Body of pancreas (tissue), 4 donors: ENCODE measurements around the gene MBD3. TPM values are rescaled to one million over a fixed set of nuclear protein-coding genes. Genes with fewer than 3 reads are reported as not detected.

Source experiments
- ATAC-seq: fragments of 150-250 bp; one replicate; pipeline ENCODE4 v1.9.1; 2016
- DNase-seq, 4 donors: peaks; one replicate each; pipeline ENCODE4 v3.0.0-alpha.2; 2019
- H3K27ac ChIP-seq, 4 donors: fragments of 200-600 bp; sonication (generic); 1 replicate in 3 of 4; 2 replicates in 1 of 4; pipeline versions ENCODE4 v1.5.1 to v1.6.1; 2016 to 2019; ENCODE audit warnings: mild to moderate bottlenecking in 1 of 4, mixed read lengths in 1 of 4, moderate library complexity in 1 of 4
- H3K27me3 ChIP-seq, 2 donors: fragments of 200-600 bp; sonication (generic); one replicate each; pipeline ENCODE4 v1.6.0; 2016; ENCODE audit warnings: mild to moderate bottlenecking in 1 of 2
- H3K36me3 ChIP-seq, 2 donors: fragments of 200-600 bp; sonication (generic); replicated peaks in 1 of 2; 2 replicates each; pipeline ENCODE4 v1.5.1; 2016; ENCODE audit warnings: low read depth in 2 of 2; ENCODE audit not compliant: insufficient read depth in 1 of 2
- H3K4me1 ChIP-seq: fragments of 200-600 bp; sonication (generic); one replicate; pipeline ENCODE4 v1.6.0; 2016
- H3K4me3 ChIP-seq, 2 donors: fragments of 200-600 bp; sonication (generic); 1 replicate in 1 of 2; 2 replicates in 1 of 2; pipeline ENCODE4 v1.5.1; 2016 to 2019
- H3K9me3 ChIP-seq, 3 donors: fragments of 200-600 bp; sonication (generic); 1 replicate in 2 of 3; 2 replicates in 1 of 3; pipeline ENCODE4 v1.5.1; 2016
- POLR2A ChIP-seq, 3 donors: fragments of 450-650 bp; IDR thresholded peaks; one replicate each; pipeline ENCODE4 v1.6.1; 2016; ENCODE audit warnings: antibody characterized with exemption in 3 of 3, mild to moderate bottlenecking in 2 of 3
- WGBS, 2 donors: methylation state at CpG; one replicate each; pipeline ENCODE4 v1.1.5; 2017; 5-methylcytosine and 5-hydroxymethylcytosine counted together
- intact Hi-C: fragments of 100-400 bp; cut with DNase I; formaldehyde crosslinking; loops from one replicate; pipeline ENCODE4 v1.15.1; 2023
- total RNA-seq, 2 donors: library from RNA; depleted of rRNA; stranded (reverse); fragments of >200 nt; gene quantifications; one replicate each; pipeline ENCODE4 v1.1.0, GENCODE V29; 2016
- TF ChIP-seq, protein P1 (sequence below), 7 experiments: fragments of 450-650 bp in 4 of 7; fragments of 200-600 bp in 3 of 7; sonication (generic) in 3 of 7; IDR thresholded peaks; one replicate each; pipeline ENCODE4 v1.5.1; 2016 to 2019; ENCODE audit warnings: antibody characterized with exemption in 7 of 7

The MBD3 gene
- total RNA-seq, 2 donors from 2014 or later, result 37.4 to 91.6 TPM

GRCh38 chr19:1612114-1613086 is 19.7 kb upstream of the MBD3 start:
- Histone ChIP-seq H3K9me3 (no peaks in the 10 kb centered on the region), H3K27ac (no peak overlapping the region), H3K4me3 (no peak overlapping the region), H3K27me3 (no peaks in the 10 kb centered on the region), H3K36me3 (peaks cover 7 to 21% of the 10 kb centered on the region in 2 donors), H3K4me1 (no peaks in the 10 kb centered on the region)
- ATAC-seq (no peak), DNase-seq (no peak)
- TF ChIP-seq, protein P1, sequence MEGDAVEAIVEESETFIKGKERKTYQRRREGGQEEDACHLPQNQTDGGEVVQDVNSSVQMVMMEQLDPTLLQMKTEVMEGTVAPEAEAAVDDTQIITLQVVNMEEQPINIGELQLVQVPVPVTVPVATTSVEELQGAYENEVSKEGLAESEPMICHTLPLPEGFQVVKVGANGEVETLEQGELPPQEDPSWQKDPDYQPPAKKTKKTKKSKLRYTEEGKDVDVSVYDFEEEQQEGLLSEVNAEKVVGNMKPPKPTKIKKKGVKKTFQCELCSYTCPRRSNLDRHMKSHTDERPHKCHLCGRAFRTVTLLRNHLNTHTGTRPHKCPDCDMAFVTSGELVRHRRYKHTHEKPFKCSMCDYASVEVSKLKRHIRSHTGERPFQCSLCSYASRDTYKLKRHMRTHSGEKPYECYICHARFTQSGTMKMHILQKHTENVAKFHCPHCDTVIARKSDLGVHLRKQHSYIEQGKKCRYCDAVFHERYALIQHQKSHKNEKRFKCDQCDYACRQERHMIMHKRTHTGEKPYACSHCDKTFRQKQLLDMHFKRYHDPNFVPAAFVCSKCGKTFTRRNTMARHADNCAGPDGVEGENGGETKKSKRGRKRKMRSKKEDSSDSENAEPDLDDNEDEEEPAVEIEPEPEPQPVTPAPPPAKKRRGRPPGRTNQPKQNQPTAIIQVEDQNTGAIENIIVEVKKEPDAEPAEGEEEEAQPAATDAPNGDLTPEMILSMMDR (IDR thresholded peaks at IDR 0.05), result no peak
- no peak for TF ChIP-seq POLR2A (IDR thresholded peaks at IDR 0.05)
- intact Hi-C loops, result no loop called here
- 92 to 93% methylated on average over 17 to 39 of the region's 39 CpGs for WGBS, 2 donors

DNA sequence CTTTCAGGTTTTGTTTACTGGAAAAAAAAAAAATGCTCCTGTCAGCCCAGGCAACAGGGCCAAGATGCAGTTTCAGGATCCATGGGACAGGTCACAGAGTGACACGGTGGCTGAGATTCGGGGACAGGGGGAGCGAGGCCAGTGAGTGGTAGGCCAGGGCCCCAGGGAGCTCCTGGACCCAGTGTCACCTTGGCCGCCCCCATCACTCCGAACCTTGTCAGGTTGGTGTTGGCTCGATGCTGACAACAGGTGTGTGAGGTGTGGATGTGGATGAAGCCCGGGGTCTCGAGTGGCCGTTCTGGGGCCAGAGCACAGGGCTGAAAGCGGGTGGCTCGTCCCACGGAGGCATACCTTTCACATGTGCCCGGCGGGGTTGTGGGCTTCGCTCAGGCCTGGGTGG is 18.7 kb upstream of the MBD3 start:
- Histone ChIP-seq H3K4me1 (peaks cover 3% of the 10 kb centered on the region), H3K9me3 (no peaks in the 10 kb centered on the region), H3K27ac (no peak overlapping the region), H3K36me3 (peaks cover 7 to 21% of the 10 kb centered on the region in 2 donors), H3K4me3 (no peak overlapping the region), H3K27me3 (no peaks in the 10 kb centered on the region)
- ATAC-seq, result no peak
- no peak for DNase-seq
- TF ChIP-seq, protein P1 (IDR thresholded peaks at IDR 0.05), result no peak
- TF ChIP-seq POLR2A (IDR thresholded peaks at IDR 0.05), result no peak
- intact Hi-C loops, result no loop called here
- 92 to 94% methylated on average over 7 to 15 of the region's 15 CpGs for WGBS, 2 donors

DNA sequence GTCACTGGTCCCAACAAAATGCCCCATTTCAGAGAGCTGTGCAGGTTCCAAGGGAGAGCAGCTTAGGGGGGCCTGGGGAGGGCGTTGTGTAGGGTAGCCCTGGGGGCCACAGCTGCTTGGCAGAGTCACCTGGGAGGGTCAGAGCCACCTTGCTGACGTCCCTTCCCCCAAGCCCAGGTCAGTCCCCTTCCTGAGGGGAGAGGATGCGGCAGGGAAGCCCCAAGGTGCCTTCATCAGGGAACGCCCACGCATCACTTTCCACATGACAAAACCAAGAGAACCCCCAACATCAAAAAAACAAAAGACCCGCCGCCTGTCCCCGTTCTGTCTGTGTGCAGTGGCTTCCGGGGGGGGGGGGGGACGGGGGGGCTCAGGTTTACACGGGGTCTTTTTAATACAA is 17.9 kb upstream of the MBD3 start:
- DNase-seq, result no peak
- 81 to 83% methylated on average over 9 to 11 of the region's 11 CpGs for WGBS, 2 donors
- Histone ChIP-seq H3K9me3 (no peaks in the 10 kb centered on the region), H3K4me3 (no peak overlapping the region), H3K4me1 (peaks cover 8% of the 10 kb centered on the region), H3K36me3 (peaks cover 7 to 19% of the 10 kb centered on the region in 2 donors), H3K27ac (no peak overlapping the region), H3K27me3 (no peaks in the 10 kb centered on the region)
- TF ChIP-seq, protein P1 (IDR thresholded peaks at IDR 0.05), result no peak
- no peak for TF ChIP-seq POLR2A (IDR thresholded peaks at IDR 0.05)
- intact Hi-C loops, result no loop called here
- no peak for ATAC-seq

DNA sequence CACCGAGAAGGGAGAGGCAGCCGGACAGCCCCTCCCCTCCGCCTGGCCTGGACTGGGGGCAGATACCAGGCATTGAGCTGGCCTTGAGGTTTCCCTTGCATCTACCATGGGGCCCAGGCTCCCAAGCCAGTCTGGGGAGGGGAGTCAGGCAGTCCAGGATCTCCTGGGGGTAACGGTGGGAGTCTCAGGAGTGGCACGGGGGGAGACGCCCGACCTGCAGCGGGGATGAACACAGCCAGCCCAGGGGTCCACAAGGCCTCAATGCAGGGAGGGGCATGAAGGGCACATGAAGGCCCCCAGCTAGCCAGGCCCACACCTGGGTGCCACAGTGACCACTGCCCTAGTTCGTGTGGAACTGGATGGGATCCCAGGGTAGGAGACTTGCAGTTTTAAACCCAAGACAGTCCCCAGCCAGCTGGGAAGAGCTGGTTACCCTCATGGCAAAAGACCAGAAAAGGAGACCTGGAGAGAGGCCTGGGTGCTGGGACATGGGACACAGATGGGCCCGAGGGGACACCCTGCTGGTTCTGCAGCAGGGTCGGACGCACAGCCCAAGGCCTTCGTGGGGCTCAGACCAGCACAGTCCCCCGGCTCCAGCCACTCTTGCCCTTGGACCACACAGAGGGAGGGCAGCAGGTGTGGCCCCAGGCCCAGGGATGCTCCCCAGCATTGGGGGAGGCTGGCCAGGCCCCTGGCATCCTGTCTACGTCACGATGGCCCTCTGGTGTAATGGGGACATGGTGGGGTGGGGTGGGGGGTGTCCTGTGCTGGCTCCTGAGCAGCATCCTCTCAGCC is 17.2 kb upstream of the MBD3 start:
- no peak overlapping the region for H3K27ac ChIP-seq
- no peak for DNase-seq
- WGBS, 2 donors, result 88% methylated on average over 5 to 11 of the region's 16 CpGs
- peaks cover 8% of the 10 kb centered on the region for H3K4me1 ChIP-seq
- H3K36me3 ChIP-seq, result peaks cover 5 to 13% of the 10 kb centered on the region in 2 donors
- no peak for ATAC-seq
- H3K27me3 ChIP-seq, result no peaks in the 10 kb centered on the region
- no peaks in the 10 kb centered on the region for H3K9me3 ChIP-seq
- no peak overlapping the region for H3K4me3 ChIP-seq
- TF ChIP-seq POLR2A (IDR thresholded peaks at IDR 0.05), result no peak
- TF ChIP-seq, protein P1 (IDR thresholded peaks at IDR 0.05), result no peak
- intact Hi-C loops, result no loop called here
